HG03108 (cell line): ENCODE data around the gene GBF1.
"Not testable (repeated sequence)": the region's sequence is repeated elsewhere in the genome, so short reads cannot be mapped to it uniquely, and the experiment has no call there.

Experiments
- ATAC-seq: cut with Tn5 transposase; IDR thresholded peaks from one replicate; pipeline ENCODE4 v1.9.1; 2021; ENCODE audit warnings: moderate library complexity; ENCODE audit not compliant: unreplicated experiment

The GBF1 gene, protein sequence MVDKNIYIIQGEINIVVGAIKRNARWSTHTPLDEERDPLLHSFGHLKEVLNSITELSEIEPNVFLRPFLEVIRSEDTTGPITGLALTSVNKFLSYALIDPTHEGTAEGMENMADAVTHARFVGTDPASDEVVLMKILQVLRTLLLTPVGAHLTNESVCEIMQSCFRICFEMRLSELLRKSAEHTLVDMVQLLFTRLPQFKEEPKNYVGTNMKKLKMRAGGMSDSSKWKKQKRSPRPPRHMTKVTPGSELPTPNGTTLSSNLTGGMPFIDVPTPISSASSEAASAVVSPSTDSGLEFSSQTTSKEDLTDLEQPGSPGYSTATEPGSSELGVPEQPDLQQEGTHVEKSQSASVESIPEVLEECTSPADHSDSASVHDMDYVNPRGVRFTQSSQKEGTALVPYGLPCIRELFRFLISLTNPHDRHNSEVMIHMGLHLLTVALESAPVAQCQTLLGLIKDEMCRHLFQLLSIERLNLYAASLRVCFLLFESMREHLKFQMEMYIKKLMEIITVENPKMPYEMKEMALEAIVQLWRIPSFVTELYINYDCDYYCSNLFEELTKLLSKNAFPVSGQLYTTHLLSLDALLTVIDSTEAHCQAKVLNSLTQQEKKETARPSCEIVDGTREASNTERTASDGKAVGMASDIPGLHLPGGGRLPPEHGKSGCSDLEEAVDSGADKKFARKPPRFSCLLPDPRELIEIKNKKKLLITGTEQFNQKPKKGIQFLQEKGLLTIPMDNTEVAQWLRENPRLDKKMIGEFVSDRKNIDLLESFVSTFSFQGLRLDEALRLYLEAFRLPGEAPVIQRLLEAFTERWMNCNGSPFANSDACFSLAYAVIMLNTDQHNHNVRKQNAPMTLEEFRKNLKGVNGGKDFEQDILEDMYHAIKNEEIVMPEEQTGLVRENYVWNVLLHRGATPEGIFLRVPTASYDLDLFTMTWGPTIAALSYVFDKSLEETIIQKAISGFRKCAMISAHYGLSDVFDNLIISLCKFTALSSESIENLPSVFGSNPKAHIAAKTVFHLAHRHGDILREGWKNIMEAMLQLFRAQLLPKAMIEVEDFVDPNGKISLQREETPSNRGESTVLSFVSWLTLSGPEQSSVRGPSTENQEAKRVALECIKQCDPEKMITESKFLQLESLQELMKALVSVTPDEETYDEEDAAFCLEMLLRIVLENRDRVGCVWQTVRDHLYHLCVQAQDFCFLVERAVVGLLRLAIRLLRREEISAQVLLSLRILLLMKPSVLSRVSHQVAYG (N-terminal part only)

DNA sequence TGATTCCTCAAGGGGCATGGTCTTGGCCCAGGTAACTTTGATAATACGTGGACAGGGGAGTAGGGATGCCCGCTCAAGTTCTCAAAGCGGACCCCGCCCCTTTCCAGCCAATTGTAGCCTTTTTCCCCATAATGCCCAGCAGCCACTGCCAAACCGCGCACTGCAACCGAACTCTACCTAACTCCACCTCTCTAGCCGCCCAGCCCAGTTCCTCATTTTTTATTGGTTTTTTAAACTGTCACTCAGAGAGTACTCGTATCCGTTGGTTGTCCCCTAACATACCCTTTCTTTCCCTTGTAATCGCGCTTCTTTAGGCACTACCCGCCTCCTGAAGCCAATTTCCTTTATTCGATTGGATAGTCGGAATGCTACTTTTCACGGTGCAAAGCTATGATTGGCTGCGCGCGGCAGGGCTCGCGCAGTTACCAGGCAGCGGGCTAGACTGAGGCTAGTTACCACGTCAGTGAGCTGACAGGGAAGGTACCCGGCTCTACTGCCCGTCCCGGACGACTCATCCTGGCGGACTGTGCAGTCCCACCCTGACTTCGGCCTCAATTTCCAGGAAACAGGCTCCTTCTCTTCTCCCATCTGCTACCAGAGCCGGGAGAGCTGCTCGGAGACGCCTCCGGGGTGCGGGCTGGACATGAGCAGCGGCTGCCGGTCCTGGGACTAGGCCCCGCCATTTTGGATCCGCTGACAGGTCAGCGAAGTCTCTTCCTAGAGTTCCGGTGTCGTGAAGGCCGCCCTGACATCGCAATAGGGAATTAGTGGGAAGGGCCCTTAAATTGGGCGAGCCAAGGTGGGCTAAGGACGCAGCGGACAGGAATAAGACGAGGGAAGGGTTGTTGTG, at the start of gene GBF1:
Gene GBF1, plus strand, starts transcription at position 451 of the 850 bp plus-strand sequence. CDS start 13,407 bp downstream, outside the sequence.
- ATAC-seq: peak; percentile 88

DNA sequence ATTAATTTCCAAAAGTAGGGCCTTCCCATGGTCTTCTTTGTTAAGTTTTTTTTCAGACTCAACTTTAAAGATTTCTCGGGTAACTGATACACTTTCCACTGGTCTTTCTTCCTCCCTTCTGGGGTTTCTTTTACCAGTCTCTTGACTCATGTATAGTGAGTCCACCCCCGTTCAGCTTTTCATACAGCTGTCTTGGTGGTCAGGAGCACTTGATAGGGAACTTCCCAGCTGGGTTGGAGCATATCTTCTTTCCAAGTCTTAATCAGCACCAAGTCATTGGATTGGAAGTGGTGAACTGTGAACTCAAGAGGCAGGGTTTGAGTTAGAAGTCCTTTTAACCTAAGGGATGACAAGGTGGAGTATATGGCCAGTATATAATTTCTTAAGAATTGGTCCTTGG, 48.4 kb upstream of the GBF1 start:
- no peak for ATAC-seq

DNA sequence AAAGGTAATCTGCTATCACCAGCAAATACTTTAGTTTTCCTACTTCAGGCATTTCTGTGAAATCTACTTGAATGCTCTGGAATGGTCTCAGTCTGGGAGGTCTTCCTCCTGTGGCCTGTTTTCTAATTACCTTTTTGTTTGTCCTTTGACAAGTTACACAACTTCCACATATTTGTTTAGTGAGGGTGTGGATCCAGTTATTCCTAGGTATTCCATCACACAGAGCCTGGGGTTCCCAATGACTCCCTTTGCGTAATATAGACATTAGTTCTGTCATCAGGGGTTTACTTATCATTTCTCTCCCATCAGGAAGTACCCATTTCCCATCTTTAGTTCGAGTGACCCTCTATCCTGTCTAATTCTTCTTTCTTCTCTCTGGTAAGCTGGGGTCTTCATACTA, 47.3 kb upstream of the GBF1 start:
- no peak for ATAC-seq

DNA sequence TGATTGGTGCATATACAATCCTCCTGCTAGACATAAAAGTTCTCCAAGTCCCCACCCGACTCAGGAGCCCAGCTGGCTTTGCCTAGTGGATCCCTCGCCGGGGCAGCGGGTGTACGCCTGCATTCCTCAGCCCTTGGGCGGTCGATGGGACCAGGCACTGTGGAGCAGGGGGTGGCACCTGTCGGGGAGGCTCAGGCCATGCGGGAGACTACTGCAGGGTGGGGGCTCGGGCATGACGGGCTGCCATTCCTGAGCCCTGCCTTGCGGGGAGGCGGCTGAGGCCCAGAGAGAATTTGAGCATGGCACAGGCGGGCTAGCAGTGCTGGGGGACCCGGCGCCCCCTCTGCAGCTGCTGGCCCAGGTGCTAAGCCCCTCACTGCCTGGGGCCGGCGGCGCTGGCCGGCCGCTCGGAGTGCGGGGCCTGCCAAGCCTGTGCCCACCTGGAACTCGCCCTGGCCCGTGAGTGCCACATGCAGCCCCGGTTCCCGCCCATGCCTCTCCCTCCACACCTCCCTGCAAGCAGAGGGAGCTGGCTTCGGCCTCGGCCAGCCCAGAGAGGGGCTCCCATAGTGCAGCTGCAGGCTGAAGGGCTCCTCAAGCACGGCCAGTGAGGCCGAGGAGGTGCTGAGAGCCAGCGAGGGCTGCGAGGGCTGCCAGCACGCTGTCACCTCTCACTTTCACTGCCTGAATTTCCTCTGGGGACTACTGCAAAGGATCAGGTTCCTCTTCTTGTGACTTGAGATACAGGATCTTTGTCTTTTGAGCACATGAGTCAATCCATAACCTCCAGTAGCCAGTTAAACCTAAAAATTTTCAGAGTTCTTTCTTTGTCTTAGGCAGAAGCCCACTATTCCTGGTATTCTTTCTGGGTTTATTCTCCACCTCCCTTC, 44.3 kb upstream of the GBF1 start:
- ATAC-seq: no peak

DNA sequence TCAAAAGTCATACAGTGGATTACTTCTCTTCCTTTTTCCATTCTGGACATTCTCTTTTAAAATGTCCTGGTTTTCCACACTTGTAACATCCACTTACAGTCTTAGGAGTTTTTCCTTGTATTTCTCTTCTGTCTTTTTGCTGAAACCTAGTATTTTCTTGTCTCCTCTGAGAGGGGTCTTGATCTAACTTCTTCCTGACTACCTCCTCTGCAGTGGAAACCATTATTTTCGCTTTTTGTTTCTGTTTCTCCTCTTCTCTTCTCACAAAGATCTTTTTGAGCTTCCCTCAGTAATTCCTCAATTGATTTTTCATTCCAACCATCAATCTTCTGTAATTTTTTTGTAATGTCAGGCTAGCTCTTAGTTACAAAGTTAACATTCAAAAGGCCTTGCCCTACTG, 42.9 kb upstream of the GBF1 start:
- no peak for ATAC-seq

DNA sequence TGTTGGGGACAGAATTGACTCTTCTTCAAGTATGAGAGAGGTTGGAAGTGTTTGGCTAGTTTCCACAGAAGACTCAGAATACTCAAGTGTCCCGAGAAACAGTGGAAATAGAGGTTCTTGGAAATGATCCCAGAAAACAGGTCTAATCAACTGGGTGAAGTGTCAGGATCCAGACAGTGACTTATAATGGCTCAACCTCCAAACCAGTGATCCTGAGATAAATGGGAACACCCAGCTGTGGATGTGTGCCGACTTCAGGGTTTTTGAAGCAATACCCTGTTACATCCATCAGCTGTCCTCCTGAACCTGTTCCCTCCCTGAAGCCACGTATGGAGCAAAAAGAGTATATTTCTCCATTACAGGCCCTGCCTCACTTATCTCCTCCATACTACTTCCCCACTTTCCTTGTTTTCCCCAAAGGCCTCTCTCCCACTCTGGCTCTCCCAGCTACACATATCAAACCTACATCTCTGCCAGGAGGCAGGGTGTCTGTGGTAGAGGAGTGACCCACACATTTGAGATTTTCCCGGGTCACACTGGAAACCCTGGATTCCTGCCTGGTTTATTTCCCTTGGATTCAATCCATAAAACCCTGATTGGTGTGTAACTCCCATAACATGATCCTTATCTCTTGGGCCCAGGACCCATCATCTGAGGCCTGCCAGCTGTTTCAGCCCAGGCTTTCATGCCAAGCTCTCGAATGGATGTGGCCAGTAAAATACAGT, 36.9 kb upstream of the GBF1 start:
- ATAC-seq: no peak

DNA sequence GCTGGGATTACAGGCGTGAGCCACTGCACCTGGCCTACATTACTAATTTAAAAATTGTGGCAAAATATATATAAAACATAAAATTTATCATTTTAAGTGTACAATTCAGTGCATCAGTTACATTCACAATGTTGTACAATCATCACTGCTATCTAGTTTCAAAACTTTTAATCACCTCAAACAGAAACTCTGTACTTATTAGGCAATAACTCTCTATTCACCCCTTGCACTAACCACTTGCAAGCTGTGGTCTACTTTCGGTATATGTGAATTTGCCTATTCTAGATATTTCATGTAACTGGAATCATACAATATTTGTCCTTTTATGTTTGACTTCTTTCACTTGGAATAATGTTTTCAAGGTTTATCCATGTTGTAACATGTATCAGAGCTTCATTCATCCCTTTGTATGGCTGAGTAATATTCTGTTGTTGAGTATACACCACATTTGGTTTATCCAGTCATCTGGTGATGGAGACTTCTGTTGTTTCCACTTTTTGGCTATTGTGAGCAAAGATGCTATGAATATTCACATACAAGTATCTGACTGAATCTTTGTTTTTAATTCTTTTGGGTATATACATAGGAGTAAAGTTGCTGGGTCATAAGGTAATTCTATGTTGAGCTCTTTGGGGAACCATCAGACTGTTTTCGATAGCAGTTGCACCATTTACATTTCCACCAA, 33.6 kb upstream of the GBF1 start:
- ATAC-seq: no peak

DNA sequence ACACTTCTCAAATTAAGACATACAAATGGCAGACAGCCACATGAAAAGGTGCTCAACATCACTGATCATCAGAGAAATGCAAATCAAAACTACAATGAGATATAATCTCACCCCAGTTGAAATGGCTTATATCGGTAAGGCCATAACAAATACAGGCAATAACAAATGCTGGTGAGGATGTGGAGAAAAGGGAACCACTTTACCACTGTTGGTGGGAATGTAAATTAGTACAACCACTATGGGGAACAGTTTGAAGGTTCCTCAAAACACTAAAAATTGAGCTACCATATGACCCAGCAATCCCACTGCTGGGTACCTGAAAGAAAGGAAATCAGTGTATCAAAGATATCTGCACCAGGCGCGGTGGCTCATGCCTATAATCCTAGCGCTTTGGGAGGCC, 31.7 kb upstream of the GBF1 start:
- ATAC-seq: not testable (repeated sequence)

DNA sequence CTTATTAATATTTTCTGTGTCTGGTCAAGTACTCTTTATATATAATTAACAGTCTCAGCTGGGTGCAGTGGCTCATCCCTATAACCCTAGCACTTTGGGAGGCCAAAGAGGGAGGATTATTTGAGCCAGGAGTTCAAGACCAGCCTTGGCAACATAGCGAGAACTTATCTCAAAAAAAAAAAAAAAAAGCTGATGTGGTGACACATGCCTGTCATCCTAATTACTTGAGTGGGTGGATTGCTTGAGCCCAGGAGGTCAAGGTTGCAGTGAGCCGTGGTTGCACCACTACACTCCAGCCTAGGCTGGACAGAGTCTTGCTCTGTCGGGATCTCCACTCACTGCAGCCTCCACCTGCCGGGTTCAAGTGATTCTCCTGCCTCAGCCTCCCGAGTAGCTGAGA, 26.0 kb upstream of the GBF1 start:
- no peak for ATAC-seq

DNA sequence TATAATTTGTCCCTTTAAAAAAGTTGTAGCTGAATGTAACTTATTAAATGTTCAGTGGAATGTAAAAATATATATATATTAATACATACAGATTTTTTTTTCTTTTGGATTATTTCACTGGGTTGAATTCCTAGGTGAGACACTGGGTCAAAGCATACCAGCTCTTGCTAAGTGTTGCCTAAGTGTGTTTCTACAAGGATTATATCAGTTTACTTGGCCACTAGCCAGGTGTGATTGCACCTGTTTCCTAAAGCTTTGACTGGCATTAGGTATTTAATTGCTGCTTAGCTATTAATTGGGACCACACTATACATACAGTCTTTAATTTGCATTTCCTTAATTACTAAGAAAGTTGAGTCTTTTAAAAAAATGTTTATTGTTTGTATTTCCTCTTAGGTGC, 24.7 kb upstream of the GBF1 start:
- ATAC-seq: no peak

DNA sequence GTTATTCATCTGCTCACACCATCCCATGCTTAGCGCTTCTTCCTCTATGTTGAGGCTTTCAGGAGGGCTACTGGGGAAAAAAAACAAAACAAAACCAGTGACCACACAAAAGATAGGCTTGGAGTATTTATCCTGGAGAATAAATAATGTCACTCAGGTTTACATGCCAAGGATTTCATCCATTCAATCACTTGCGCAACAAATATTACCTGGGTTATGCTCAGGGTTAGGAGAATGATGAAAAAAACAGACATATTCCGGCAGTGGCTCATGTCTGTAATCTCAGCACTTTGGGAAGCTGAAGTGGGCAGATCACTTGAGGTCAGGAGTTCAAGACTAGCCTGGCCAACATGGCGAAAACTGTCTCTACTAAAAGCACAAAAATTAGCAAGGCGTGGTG, 22.5 kb upstream of the GBF1 start:
- ATAC-seq: no peak

DNA sequence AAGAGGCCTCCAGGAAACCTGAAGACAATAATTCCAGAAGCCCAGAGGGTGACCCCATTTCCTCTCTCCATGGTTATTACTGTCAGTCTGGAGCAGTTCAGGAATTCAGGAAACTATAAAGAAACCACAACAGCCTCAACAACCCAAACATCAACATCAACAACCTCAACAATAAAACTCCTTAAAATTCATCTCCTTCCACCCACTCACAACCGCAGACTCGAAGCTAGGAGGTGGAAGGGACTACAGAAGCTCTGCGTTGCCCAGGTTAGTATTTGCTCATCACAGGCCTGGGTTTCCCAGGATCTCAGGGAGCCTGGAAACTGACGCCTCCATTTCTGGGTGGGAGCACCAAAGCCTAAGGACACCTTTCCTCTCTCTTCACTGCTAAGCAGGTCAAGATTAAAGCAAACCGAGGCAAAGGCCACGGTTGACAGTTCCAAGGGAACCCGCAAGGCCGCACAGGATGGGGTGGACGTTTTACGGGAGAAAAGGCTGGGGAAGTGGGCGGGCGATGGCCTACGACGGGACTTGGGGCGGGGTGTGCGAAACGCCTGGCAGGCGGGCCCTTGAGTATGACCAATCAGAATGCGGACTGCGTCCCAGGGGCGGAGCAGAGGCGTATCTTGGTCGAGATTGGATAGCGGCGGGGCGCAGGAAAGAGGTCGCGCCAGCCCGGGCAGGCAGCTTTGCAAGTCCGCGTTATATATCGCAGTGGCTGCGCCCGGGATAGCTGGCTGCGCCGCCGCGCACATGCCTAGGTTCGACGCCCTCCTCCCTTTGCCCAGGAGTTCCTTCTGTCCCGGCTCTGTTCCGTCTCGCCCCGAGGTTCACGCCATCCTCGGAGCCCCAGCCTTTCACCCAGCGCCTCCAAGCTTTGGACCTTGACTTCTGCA, 19.4 kb upstream of the GBF1 start, which contains the start of gene ELOVL3:
Gene ELOVL3, plus strand, starts transcription at position 654 of the 896 bp plus-strand sequence. CDS start 250 bp downstream, outside the sequence.
- peak; percentile 86 for ATAC-seq

DNA sequence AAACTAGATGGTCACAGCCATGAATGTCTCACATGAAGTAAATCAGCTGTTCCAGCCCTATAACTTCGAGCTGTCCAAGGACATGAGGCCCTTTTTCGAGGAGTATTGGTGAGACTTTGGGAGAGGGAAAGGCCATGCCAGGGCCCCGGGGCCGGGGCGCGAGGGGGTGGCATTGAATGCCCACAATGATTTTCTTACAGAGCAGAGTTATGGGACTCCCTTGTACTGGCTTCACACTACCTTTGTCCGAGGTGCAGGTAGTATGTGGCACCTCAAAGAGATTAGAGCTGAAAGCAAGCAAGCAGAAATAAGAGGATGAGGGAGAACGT, 18.8 kb upstream of the GBF1 start:
- ATAC-seq: no peak

DNA sequence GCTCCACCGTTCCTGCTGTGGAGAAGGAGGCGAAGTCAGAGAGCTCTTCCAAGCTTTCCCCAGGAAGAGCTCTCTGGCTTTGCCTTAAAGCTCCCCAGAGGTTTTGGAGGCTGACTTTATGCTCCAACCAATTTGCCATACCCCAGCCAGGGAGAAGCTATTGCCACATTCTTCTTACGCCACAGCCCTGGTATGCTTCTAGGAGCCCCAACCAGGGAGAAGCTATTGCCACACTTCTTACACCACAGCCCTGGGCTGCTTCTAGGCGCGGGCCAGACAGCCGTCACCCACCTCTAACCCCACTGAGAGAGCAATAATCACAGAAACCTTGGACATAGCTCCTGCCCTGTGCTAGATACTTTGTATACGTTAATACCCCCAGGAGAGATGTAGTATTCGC, 18.3 kb upstream of the GBF1 start:
- no peak for ATAC-seq

DNA sequence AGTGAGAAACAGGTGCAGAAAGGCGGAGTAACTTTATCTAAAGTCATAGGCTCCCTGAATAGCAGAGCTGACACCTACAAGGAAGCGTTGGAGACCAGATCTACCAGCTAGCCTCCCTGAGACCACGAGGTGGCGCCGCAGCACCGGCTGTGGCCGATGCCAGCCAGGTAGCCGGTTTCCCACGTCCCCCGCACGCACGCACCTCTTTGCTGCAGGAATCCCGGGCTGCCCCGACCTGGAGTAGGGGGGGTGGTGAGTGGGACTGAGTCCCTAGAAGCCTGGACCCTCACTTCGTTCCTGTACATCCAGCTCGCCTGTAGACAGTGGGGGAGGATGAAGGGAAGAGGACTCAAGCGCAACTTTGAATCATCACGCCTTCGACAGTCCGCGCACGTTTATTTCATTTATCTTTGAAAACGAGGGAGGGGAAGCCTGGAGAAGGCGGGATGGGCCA, 15.5 kb upstream of the GBF1 start:
- ATAC-seq: no peak

DNA sequence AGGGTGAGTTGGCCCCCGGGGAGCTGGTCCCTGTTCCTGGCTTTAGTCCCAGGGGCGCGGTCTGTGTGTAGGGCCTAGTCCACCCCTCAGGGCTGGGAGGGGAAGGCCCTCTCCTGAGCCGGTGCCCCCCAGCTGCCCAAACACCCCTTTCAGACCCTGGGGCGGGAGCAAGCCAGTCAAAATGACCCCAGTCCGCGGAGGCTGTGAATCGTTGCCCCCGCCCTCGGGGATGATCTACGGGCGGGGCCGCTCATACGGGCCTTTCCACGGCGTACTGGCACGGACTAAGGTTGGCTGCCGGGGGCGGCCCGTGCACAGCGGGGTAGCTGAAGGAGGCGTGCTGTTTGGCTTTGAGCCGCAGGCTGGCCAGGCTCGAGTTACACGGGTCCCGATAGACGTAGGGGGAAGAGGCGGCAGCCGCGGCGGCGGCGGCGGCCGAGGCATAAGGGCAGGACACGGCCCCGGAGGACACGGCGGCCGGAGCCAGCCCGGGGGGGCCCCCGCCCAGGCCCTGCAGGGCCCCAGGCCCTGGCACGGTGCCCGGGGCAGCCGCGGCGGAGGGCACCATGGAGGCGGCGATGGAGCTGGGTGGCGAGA, 15.0 kb upstream of the GBF1 start:
- ATAC-seq: no peak
